CD4-positive, alpha-beta T cell treated with Interleukin-17A for 4 hours (primary cell): Measurements from ENCODE around the gene STK31.
"Not testable (repeated sequence)": the region's sequence is repeated elsewhere in the genome, so short reads cannot be mapped to it uniquely, and the experiment has no call there.

ENCODE experiments used
- DNase-seq: peaks from one replicate; pipeline ENCODE4 v3.0.0-alpha.2; 2020; ENCODE audit warnings: mixed read lengths

The STK31 gene

DNA sequence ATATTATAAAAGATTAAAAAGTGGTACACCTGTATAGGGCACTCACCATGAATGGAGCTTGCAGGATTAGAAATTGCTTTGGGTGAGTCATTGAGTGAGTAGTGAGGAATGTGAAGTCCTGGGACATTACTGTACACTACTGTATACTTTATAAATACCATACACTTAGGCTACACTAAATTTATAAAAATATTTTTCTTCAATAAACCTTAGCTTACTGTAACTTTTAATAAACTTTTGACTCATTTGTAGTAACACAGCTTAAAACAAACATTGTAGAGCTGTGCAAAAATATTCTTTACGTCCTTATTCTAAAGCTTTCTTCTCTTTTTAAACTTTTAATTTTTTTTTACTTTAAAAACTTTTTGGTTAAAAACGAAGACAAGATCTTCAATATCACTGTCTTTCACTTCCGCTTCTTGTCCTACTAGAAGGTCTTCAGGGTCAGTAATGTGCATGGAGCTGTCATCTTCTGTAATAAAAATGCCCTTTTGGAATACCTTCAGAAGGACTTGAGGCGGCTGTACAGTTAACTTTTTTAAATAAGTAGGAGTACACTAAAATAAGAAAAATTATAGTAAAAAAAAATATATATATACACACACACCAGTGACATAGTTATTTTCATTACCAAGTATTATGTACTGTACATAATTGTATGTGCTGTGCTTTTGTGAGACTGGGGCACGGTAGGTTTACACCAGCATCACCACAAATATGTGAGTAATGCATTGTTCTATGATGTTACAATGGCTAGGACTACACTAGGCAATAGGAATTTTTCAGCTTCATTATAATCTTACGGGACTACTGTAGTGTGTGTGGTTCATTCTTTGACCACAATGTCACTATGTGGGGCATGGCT is 3.5 kb downstream of the STK31 start:
- no peak for DNase-seq

DNA sequence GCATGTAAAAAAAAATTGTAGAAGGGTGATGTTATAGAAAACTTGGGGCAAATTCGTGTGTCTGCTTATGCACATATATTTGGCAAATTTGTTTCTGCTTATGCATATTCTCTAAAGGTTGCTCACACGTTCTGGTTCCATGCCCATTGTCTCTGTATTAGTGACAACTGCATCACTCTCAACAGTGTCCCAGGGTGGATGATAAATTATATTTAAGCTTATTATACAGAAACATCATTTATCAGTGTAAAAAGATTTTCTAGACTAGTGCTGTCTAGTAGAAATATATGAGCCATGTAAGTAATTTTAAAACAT is 4.1 kb downstream of the STK31 start:
- DNase-seq = no peak

DNA sequence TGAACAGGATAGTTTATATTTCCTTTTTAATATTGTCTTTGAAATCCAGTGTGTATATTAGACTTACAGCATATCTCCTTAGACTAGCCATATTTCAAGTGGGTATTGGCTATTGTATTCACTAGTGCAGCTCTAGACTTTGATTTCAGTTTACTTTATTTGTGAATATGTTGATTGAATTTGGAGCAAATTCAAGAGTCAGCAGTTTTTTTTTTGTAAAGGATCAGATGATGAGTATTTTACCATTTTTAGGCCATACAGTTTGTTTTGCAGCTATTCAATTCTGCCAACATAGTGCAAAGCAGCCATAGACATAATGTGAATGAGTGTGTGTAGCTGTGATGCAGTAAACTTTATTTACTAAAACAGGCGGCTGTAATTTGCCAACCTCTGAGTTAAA is 4.6 kb downstream of the STK31 start:
- no peak for DNase-seq

DNA sequence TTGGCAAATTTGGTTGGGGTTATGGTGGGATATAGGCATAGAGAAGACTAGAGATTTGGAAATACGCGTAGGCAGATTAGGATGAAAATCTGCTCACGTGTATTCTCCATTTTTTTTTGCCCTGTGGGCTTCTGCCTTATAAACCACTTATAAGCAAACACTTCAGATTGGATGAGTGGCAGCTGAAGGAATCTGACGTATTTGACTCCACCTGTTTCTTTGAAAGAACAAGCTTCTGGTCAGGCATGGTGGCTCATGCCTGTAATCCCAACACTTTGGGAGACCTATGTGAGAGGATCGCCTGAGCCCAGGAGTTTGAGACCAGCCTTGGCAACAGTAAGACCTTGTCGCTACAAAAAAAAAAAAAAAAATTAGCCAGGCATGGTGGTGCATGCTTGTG is 5.1 kb downstream of the STK31 start:
- DNase-seq = no peak

DNA sequence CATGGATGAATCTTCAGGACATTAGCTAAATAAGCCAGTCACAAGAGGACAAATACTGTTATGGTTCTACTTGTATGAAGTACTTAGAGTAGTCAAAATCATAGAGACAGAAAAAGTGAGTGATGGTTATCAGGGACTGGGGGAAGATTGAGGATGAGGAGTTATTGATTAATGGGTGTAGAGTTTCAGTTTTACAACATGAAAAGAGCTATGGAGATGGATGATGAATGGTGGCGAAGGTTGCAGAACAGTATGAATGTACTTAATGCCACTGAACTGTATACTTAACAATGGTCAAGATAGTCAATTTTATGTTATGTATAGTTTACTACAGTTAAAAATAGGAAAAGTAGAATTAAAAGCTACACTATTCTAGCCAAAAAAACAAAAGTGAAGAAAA is 7.8 kb downstream of the STK31 start:
- no peak for DNase-seq

DNA sequence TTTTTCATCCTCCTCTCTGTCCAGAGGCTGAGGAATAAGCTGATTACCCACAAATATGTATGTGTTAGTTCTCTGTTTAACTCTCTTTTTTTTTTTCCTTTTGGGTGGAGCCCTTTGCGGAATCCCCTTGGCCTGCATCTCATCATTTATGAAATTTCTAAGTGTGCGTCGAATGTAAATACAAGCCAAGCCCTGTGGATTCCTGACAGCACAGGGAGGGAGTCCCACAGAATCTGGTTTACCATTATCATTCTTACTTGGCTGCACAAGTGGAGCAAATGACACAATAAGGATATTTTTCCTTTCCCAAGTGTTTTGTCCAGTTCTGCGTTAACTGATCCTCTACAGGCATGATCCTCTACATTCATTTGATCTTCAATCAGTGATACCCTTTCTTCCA is 11.4 kb downstream of the STK31 start:
- no peak for DNase-seq

DNA sequence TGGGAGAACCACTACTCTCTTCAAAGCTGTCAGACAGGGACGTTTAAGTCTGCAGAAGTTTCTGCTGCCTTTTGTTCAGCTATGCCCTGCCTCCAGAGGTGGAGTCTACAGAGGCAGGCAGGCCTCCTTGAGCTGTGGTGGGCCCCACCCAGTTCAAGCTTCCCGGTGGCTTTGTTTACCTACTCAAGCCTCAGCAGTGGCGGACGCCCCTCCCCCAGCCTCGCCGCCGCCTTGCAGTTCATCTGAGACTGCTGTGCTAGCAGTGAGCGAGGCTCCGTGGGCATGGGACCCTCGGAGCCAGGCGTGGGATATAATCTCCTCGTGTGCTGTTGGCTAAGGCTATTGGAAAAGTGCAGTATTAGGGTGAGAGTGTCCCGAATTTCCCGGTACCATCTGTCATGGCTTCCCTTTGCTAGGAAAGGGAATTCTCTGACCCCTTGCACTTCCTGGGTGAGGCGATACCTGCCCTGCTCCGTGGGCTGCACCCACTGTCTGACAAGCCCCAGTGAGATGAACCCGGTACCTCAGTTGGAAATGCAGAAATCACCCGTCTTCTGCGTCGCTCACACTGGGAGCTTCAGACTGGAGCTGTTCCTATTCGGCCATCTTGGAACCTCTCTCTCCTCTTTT is 12.7 kb downstream of the STK31 start:
- DNase-seq = not testable (repeated sequence)

DNA sequence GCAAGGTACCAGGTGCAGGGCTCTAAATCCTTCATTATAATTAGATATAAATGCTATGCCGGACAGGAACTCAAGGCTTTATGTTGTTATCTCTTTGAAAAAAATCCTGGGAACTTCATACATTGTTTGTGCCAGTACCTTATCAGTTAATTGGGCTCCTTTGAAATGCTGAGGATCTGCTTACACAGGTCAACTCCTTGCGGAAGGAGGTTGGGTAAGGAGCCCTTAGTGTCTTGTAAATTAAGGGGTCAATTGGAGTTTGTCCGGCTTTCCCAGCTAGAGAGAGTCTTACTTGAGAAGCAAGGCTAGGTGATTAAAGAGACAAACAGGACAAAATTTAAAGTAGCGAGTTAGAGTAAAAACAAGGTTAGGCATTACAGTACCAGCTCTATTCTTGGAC is 14.1 kb downstream of the STK31 start:
- not testable (repeated sequence) for DNase-seq

DNA sequence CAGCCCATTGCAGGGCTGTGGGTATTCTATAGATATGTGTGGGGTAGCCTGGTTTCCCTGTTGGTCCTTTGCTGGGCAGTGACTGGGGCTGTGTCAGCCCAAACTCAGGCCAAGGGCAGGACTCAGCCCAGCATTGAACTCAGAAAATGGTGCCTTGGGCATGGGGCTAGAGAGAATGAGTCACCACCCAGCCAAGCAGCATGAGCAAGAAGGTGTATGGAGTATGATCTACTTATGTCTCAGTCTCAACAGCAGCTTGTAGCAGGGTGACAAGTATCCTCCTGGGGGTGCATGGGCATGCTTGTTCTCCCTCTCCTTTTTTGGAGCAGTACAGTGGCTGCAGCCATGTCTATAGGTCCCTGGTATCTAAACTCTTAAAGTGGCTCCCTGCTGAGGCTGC is 32.0 kb downstream of the STK31 start:
- no peak for DNase-seq

DNA sequence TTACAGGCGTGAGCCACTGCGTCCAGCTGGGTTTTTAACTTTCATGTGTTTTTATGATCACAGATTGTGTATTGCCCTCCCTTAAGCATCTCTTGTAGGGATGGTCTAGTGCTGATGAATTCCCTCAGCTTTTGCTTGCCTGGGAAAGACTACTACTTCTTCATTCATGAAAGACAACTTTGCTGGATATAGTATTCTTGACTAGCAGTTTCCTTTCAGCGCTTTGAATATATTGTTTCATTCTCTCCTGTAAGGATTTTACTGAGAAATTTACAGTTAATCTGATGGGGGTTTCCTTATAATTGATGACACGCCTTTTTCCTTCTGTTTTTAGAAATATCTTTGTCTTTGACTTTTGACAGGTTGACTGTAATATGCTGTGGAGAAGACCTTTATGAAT is 33.2 kb downstream of the STK31 start:
- DNase-seq = no peak

DNA sequence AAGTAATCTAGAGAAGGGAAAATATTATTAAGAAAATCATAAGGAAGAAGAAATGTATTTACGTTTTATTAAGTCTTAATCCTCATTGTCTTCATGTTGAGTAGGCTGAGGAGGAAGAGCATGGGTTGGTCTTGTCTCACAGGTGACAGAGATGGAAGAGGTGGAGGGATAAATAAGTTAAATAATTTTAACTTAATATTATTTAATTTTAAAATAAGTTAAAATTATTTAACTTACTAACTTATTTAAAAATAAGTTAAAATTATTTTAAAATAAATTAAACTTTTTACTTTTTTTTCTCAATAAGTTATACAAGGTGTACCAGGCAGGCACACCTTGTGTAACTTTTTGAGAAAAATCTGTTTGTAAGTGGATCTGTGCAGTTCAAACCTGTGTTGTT is 36.6 kb downstream of the STK31 start:
- no peak for DNase-seq

DNA sequence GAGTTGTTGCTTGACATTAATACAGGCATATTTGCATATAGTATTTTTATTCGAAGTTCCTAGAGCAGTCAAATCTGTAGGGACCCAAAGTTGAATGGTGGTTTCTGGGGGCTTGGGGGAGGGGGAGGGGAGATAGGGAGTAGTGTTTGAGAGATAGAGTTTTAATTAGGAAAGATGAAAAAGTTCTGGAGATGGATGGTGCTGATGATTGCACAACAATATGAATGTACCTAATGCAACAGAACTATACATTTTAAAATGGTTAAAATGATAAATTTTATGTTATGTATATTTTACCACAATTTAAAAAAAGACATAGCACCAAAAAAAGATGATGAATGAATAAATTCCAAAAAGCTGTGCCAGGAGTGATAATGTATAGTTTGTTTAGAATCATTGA is 41.8 kb downstream of the STK31 start:
- DNase-seq = no peak

DNA sequence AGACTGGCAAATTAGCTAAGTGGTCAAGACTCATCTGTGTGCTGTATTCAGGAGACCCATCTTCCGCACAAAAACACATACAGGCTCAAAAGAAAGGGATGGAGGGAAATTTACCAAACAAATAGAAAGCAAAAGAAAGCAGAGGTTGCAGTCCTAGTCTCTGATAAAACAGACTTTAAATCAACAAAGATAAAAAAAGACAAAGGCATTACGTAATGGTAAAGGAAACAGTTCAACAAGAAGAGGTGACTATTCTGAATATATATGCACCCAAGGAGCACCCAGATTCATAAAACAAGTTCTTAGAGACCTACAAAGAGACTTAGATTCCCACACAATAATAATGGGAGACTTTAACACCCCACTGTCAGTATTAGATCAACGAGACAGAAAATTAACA is 48.8 kb downstream of the STK31 start:
- not testable (repeated sequence) for DNase-seq

DNA sequence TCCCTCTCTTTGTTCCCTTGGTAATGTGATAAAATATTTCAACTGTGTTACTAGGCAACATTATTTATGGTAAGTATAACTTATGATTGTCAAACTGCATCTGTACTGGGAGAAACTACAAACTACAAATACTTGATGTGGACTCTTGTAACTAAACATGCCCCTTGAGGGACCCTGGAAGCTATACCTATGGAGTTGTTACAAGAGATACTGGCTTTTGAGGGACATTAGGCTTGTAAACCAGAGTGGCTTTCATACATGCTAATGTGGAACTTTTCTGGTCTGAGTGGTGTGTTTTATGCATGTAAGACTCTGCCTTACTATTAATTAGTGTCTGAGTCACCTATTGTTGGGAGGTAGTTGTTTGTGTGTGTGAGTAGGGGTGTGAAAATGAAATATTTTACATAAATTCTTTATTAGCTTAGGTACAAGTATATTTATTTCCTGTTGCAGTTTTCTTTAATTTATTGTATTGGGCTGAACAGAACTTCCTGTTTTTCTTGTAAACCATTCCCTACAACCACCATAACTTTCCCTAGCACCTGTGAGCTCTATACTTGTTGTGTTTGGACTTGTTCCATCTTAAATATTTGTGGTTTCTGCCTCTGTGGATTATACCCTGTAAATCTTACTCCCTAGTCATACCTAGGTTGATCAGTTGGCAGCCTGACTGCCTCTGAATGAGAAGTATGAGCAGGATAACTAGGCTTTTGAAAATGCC is 49.8 kb downstream of the STK31 start:
- no peak for DNase-seq

DNA sequence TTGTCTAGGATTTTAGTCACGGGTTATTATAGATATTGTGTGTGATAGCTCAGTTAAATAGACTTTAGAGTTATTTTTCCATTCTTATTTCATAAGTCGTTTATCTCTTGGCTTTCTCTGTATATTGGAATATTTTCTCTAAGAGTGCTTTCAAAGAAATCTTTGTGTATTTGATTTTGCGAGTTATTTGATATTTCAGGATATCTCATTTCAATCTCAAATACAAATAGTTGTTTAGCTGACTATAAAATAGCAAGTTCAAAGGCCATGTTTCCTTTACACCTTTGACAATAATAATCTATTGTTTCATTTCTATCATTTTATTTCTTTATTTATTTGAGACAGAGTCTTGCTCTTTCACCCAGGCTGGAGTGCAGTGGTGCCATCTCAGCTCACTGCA is 55.9 kb downstream of the STK31 start:
- no peak for DNase-seq

DNA sequence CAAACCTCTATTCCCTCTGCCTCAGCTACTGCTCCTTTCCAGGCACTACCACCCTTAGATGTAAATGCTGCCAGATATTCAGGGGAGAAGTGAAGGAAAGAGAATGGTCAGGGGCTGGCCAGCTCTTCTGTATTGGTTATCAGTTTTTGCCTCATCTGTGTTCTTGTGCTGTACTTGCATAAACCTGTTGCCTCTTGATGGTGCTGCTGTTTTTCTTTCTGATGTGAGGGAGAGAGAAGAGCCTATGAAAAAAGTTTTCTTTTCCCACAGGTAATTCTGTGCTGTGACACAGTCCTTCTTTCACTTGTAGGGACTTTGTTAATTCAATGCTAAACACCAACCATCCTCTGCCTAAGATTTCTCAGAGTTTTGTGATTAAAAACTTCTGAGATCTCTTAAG is 57.5 kb downstream of the STK31 start:
- DNase-seq = no peak

DNA sequence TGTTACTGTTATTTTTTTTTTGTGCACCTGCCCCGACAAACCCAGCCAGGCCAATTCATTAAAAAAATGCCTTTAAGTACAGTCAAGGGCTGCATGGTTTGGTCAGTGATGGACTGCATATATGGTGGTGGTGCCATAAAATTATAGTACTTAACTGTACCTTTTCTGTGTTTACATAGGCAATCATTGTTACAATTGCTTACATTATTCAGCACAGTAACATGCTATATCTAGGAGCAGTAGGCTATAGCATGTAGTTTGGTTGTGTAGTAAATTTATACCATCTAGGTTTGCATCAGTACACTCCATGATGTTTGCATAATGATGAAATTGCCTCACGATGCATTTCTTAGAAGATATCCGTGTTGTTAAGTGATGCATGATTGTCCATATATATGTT is 58.0 kb downstream of the STK31 start:
- no peak for DNase-seq

DNA sequence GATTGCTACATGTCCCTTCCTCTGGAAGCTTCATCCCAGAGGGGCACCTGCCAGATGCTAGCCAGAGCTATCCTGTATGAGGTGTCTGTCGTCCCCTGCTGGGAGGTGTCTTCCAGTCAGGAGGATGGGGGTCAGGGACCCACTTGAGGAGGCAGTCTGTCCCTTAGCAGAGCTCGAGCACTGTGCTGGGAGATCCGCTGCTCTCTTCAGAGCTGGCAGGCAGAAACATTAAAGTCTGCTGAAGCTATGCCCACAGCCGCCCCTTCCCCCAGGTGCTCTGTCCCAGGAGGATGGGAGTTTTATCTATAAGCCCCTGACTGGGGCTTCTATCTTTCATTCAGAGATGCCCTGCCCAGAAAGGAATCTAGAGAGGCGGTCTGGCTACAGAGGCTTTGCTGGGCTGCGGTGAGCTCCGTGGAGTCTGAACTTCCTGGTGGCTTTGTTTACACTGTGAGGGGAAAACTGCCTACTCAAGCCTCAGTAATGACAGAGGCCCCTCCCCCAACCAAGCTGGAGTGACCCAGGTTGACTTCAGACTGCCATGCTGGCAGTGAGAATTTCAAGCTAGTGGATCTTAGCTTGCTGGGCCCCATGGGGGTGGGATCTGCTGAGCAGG is 69.3 kb downstream of the STK31 start:
- not testable (repeated sequence) for DNase-seq

DNA sequence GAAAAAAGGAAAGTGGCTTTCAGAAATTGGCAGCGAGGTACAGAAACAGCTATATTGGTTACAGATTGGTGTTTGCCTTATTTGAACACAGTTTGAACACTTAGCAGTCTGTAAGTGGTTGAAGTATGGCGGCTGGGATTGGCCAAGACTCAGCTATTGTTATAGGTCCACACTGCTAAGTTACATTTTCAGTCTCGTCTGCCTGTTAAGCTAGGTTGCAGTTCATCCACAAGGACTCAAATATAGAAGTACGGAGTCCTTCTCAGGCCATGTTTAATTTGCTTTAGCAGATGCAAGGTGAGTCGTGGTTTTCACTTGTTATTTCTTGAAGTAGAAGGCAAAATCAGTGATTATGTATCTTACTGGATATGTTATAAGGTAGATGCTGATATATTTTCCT is 73.1 kb downstream of the STK31 start:
- no peak for DNase-seq

DNA sequence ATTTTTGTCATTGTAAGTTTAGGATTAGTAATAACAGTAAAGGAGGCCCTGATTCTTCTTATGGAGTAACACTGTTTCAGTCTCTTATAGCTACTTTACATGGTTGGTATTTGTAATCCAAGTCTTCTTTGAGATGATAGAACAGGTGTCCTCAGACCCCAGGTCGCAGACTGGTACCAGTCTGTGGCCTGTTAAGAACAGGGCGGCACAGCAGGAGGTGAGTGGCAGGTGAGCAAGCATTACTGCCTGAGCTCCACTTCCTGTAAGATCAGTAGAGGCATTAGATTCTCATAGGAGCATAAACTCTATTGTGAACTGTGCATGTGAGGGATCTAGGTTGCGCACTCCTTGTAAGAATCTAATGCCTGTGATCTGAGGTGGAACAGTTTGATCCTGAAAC is 77.3 kb downstream of the STK31 start:
- DNase-seq = no peak

DNA sequence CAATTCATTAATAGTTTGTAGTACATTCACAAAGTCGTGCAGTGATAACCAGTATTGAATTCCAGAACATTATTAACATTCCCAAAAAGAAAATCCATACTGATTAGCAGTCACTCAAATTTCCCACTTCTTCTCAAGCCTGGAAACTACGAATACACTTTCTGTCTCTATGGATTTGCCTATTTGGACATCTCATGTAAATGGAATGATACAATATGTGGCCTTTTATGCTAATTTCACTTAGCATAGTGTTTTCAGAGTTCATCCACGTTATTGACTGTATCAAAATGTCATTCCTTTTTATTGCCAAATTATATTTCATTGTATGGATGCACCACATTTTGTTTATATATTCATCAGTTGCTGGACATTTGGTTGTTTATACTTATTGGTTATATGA is 78.8 kb downstream of the STK31 start:
- no peak for DNase-seq

DNA sequence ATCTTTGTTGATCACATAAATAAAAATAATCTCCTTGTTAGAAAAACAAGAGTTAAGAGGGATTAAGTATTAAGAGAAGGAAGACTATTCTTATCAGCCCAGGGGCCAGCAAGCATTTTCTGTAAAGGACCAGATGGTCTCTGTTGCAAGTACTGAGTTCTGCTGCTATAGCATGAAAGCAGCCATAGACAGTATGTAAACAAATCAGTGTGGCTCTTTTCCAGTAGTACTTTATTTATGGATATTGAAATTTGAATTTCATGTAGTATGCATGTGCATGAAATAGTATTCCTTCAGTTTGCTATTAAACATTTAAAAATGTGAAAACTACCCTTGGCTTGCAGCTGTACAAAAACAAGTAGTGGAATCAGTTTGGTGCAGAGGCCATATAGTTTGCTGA is 81.7 kb downstream of the STK31 start:
- no peak for DNase-seq

DNA sequence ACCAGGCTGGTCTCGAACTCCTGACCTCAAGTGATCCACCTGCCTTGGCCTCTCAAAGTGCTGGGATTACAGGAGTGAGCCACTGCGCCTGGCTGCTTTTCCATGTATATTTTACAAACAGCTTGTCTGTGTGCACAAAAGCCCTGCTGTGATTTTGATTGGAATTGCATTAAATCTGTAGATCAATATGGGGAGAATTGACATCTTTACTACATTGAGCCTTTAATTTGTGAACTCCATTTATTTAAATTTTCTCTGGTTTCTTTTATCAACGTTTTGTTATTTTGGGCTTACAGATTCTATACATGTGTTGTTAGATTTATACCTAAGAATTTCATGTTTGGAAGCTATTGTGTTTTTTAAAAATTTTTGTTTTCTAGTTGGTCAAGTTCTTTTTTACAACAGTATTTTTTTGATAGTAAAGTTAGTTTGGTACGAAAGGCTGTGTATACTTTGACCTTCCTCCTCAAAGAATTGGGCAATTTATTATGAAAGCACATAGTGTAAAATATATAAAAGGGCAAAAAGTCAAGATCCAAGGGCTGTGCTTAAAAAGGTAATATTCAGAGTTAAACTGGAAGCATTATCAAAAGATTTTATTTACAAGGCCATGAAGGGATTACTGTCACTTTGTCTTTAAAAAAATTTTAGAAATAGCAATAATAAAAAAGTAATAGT is 92.8 kb downstream of the STK31 start:
- DNase-seq = no peak
